Measurements from ENCODE around the gene HOXA9.

Gene HOXA9

GRCh38 chr7:27130540-27131389, 34.6 kb downstream of the HOXA9 start, which contains the start of gene HOXA4:
Gene HOXA4 (minus strand): TSS chr7:27130757. CDS start chr7:27130733, 24 bp downstream.
- no peak for DNase-seq (ENCODE audit: insufficient read length, low spot score)
- no peak for FAIRE-seq

- FAIRE-seq (no peak), DNase-seq (ENCODE audit: insufficient read length, low spot score) (no peak)
These were observed 35.4 kb downstream of the HOXA9 start for GRCh38 chr7:27129729-27130539.

- DNase-seq (ENCODE audit: insufficient read length, low spot score) (no peak), FAIRE-seq (no peak)
These were observed 36.3 kb downstream of the HOXA9 start for GRCh38 chr7:27128776-27129728.

DNA sequence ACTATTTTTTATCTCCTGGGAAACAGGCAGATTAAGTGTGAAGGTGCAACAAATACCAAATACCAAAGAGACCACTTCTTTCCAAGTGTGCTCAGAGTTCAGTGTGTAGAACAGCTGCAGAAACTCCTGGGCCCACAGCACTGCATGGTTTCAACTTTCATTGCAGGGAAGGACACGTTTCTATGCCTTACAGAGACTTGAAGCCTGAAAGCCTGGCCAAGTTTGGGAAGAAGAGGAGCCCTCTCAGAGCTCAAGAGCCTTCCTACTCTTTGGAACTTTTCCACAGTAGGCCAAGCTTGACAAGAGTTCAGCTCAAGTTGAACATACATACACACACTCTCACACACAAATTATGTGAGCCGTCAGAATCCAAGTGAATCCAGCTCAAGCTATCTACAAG, 37.3 kb downstream of the HOXA9 start:
- FAIRE-seq (no peak), DNase-seq (ENCODE audit: insufficient read length, low spot score) (no peak)

GRCh38 chr7:27126596-27127327, 38.6 kb downstream of the HOXA9 start:
- FAIRE-seq (no peak), DNase-seq (ENCODE audit: insufficient read length, low spot score) (no peak)

- DNase-seq (ENCODE audit: insufficient read length, low spot score) (no peak), FAIRE-seq (no peak)
These were observed 39.3 kb downstream of the HOXA9 start for GRCh38 chr7:27125986-27126394.

DNA sequence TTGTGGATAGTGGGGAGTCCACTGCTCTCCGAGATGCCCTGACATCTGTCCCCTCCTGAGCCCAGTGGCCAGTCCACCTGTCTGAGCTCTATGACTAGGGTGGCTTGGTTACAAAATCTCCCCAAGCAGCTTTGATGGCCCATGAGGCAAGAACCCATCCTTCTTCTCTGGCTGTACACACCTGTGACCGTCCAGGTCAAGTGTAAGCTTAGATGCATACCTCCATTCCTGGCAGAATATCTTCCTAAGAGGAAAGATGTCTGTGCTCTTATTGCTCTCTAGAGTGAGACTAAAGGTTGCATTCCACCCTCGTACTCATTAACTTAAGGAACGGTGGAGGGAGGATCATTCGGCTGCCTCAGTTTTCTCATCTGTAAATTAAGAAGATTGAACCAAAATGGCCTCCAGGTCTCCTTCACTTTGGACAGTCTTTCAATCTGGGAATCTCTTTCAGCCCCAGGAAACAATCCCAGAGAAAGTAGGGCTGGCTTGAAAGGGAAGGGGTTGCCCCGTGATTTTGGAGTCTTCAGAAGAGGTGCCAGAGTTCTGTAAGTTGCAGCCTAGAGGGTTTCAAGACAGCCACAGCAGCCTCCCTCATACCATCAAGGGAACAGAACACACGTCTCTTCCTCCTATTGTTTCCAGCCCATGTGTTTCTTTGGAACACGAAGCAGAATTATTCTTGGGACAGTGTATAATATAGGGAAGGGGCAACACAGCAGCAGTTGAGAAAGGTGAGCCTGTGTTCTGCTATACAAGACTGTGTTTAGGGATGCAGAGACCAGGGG, 40.2 kb downstream of the HOXA9 start:
- DNase-seq (ENCODE audit: insufficient read length, low spot score) (no peak), FAIRE-seq (no peak)

DNA sequence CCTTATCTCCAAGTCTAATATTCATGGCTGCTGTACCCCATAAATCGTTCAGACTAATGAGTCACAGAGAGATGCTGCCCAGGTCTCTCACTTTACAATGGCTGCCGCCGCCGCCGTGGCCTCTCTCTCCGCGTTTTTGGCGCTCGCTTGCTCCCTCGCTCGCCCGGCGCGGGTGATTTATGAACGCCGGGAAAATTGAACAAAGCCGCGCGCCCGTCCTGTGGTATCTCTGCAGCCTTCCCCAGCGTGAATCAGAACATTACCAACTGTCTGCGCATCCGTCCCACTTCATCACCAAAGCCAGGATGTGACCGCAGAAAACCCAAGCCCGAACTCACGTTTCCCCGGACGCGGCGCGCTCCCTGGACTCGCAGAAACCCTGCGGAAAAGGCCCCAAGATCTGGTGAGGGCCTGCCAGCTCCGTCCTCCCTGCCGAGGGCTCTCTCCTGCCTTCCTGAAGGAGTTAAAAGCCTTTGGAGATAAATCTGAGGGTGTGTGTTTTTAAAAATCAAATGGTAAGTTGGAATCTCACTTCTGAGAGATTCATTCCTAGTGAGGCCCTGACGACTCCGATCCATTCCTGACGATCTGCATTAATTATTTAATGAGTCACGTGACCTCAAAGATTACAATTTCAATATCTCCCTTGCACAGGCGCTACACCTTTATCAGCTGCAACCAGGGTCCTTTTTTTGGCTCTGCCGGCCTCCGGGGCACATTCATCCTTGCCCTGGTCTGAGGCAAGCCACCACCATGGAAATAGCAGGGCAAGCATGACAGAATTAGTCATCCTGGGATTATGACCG, 41.0 kb downstream of the HOXA9 start:
- DNase-seq (ENCODE audit: insufficient read length, low spot score): no peak
- no peak for FAIRE-seq

- DNase-seq (ENCODE audit: insufficient read length, low spot score) (no peak), FAIRE-seq (no peak)
These were observed 41.8 kb downstream of the HOXA9 start for GRCh38 chr7:27123477-27124053.

DNA sequence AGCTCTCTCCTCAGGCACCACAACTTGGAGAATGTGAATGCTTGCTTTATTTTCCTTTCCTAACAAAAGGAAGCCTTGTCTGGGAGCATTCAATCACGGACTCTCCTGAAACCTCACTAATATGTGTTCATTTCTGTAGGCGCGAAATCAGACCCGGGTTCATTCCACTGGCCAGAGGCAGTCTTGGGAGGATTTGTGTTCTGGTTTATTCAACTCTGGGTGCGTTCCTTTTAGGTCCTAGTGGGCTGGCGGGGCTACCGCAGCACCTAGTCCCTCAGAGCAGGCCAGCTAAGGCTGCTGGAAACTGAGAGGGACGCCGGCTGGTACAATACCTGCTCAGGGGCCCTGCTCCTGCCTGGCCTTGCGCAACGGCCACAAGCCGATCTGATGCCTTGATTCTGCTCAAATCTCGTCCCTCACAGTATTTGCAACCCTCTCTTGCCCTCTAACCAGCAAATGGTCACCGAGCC, 42.3 kb downstream of the HOXA9 start:
- DNase-seq (ENCODE audit: insufficient read length, low spot score): no peak
- no peak for FAIRE-seq

GRCh38 chr7:27122077-27122910, 43.0 kb downstream of the HOXA9 start:
- no peak for FAIRE-seq
- no peak for DNase-seq (ENCODE audit: insufficient read length, low spot score)

GRCh38 chr7:27121684-27122076, 43.7 kb downstream of the HOXA9 start:
- FAIRE-seq: no peak
- no peak for DNase-seq (ENCODE audit: insufficient read length, low spot score)

- FAIRE-seq (no peak), DNase-seq (ENCODE audit: insufficient read length, low spot score) (no peak)
These were observed 45.9 kb downstream of the HOXA9 start for GRCh38 chr7:27119412-27119911.

GRCh38 chr7:27118580-27118979, 46.8 kb downstream of the HOXA9 start:
- DNase-seq (ENCODE audit: insufficient read length, low spot score): no peak
- FAIRE-seq: no peak

GRCh38 chr7:27117887-27118491, 47.3 kb downstream of the HOXA9 start:
- DNase-seq (ENCODE audit: insufficient read length, low spot score) (no peak), FAIRE-seq (no peak)

Measured in GM19239 (cell line).